ENCODE measurements around the gene ACADSB. TPM values are rescaled to one million over a fixed set of nuclear protein-coding genes. Genes with fewer than 3 reads are reported as not detected.

ACADSB gene
- polyA plus RNA-seq, 4 donors, result 21.3 to 33.2 (median 27.8) TPM

DNA sequence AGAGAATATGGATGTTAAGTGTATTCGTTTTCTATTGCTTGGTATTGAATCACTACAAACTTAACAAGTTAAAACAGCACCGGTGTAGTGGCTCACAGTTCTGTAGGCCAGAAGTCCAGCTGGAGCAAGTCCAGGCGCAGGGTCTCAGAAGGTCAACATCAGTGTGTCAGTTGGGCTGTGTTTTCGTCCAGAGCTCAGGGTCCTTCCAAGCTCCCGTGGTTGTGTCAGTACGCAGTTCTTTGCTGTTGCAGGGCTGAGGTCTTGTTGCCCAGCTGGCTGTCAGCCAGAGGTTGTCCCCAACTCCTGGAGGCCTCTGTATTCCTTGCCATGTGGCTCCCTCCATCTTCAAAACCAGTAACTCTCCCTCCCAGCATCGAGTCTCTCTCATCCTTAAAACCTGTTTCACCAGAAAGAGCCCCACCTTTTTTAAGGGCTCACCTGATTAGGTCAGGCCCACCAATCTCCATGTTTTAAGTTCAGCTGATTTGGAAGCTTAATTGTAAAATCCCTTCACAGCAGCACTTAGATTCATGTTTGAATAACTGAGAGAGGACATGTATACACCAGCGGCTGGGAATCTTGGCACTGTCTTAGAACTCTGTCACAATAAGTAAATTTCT is 26.8 kb downstream of the ACADSB start:
- DNase-seq (ENCODE audit: low read depth in 4 of 4, low spot score in 3 of 4), result no peak

DNA sequence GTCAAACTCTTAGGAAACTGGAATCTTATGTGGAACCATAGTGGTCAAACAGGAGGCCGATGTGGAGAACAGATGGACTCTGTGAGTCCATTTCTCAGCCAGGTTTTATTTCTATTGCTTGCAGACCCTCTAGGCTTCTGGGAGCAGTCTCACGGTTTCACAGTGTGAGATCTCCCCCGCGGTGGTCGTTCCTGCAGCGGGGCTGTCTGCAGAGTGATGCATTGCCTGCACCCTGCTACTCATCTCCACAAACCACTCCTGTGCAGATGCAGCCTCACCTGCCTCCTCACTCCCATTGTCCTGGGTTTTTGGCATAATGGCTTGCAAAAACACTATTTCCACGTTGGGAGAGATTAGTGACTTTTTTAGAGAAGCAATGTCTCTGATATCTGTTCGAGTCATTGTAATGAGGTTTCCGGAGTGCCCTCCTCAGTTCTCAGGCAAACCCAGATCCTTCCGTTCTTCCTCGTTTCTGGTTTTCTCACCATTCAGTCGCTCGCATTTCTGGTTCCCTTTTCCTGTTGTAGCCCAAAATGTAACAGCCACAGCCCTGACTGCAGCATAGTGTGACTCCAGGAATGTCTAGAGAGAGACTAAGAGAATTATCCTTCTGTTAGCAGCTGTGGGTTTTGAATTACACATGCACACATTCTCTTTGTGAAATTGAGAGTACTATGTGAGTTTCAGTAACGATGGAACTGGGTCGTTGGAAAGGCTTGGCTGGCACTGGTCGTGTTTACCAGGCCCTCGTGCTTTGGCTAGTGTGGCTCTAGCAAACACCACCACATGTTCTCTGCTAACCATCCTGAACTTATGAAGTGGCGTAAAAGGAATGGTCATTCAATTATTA is 30.2 kb downstream of the ACADSB start:
- no peak for DNase-seq (ENCODE audit: low read depth in 4 of 4, low spot score in 3 of 4)

DNA sequence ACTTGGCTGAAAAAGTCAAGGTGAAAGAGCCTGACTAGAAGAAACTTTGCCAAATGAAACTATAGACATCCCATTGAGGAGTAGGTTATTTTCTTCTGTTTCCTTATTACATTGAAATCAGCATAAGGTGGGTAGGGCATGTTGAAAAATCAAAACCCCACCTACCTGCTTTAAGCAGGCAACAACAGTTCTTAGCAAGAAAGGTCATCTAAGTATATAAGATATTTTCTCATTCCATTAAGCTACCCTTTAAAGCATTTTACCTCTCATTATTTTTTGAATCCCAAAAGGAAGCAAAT is 30.8 kb downstream of the ACADSB start:
- DNase-seq (ENCODE audit: low read depth in 4 of 4, low spot score in 3 of 4), result no peak

DNA sequence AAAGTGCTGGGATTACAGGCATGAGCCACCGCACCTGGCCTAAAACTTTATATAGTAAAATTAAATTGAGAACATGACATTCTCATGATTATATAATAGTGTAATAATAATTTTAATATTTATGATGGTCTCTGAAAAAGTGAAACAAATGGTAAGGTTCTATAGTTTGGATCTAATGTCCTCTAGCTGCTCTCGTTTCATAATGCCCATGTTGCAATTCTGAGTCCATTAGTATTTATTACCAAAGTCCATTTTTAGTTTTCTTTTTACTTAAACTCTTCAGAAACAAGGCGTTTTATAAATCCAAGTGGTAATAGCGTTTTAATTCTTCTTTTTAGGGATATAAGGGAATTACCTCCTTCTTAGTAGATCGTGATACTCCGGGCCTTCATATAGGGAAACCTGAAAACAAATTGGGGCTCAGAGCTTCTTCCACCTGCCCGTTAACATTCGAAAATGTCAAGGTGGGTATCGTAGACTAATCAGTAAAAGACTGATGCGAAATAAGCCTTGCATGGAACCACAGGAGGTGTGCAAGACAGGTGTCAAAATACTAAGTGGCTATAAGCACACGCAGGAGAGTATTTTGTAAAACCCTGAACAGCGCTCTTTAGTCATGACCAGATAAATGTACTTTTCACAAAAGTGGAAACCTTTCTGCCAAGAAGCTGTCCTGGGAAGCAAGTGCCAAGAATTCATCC is 34.1 kb downstream of the ACADSB start:
- no peak for DNase-seq (ENCODE audit: low read depth in 4 of 4, low spot score in 3 of 4)

DNA sequence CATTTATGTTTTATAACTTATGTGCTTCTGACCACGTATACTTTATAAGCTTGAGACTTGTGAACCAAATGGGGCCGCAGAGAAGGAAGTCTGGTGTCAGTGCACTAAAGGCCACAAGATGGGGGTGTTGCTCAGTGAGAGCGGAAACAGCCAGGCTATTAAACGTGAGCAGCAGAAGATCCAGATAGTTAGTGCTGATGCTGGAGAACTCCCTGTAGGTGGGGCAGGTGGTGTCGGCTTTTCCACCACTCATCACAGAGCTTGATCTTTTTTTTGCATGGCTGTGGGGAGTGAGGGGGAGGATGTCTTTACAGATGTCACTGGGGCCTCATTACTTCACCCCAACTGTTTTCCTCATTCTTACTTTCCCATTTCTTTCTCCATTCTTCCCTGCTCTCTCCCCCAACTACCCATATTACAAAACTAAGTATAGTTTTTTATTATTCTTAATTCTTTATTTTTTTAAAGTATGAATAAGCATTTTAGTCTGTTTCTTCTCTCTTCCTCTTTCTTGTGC is 34.7 kb downstream of the ACADSB start:
- DNase-seq (ENCODE audit: low read depth in 4 of 4, low spot score in 3 of 4), result peak; percentile 38 to 51 (median 44)

DNA sequence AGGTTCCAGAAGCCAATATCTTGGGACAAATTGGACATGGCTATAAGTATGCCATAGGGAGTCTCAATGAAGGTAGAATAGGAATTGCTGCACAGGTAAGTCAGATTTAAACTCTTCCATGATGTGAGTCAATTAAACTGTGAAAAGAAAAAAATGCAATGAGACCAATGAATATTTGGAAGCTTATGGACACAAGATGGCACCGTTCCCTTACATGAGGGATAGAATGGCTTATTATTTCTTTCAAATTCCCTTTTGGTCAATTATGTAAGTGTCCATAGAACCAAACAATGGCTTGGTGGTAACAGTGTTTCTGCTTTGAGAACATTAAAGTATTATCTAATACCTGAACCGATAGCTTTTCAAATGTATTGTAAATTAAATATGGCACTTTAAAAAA is 35.6 kb downstream of the ACADSB start:
- no peak for DNase-seq (ENCODE audit: low read depth in 4 of 4, low spot score in 3 of 4)

DNA sequence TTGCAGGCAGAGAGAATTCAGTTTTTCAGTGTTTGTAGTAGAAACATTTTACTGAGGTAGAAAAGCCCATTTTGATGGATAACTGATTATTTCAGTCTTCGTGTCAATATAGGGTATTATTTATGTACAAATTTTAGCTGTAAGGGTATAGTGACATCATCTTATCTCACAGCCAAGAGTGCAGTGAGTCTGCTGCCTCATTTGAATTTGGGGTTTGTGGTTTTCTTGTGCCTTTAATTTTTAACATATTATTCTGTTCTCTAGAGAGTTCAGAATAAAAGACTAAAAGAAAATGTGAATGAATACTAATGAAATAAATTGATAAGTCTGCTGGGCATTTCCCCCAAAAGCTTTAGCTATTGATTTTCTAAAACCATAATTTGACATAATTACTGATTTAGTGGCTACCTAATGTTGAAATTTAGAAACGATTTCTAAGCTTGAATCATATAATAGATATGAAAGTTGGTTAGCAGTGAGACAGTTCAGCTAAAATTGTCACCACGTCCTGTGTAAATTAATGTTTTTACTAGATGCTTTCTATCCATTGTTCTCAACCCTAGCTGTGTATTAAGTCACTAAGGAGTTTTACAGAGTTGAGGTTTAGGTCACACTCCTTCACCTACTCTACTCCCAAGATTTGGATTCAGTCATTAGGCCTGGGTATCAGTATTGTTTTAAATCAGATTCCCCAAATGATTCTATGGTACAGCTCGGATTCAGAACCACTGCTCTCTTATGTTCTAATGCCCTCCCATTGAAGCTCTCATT is 37.3 kb downstream of the ACADSB start:
- no peak for DNase-seq (ENCODE audit: low read depth in 4 of 4, low spot score in 3 of 4)

DNA sequence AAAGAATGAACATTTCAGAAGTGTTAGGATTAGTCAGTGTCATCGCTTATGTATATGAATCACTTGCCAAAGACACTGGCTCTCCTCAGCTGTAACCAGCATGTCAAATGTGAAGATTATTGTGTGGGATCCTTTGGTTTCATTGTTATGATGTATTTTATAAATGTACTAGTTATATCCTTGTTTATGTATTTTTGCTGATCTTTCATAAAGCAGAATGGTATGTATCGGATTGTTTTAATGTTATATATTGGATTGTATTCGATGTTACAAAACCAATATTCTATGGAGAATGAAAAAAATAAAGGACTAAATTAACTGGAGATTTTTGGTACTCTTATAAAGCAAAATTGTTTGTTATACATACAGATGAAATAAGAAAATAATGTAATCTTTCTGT is 49.2 kb downstream of the ACADSB start:
- DNase-seq (ENCODE audit: low read depth in 4 of 4, low spot score in 3 of 4), result no peak

DNA sequence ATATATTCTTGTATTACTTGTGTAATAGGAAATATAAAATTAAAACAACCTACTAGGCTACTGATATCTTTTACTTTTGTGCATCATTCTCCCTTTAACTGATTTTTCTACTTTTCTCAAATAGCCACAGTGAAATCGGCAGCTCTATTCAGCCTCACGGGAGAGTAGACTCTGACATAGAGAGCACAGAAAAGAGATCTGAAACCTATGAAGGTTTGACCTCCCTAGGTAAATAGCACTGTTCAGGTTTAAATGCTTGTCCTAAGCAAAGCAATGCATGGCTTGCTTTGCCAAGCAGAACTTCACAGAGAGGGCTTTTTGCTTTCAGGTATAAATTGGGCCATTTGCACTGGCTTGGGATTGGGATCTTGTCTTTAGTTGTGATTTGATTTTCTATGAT is 53.1 kb downstream of the ACADSB start:
- no peak for DNase-seq (ENCODE audit: low read depth in 4 of 4, low spot score in 3 of 4)

DNA sequence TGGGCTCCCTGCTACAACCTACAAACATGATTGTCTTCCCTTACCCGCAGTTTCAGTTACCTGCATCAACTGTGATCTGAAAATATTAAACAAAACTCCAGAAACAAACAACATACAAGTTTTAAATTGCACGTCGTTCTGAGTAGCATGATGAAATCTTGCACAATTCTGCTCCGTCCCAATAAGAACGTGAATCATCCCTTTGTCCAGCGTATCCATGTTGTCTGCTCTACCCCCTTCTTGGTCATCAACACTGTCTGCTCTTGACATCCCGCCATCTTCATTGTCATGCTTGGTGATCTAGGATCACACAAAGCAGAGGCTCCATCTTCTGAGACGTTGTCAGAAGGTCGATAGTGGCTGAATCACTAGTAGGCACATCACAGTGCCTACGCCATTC is 53.9 kb downstream of the ACADSB start:
- DNase-seq (ENCODE audit: low read depth in 4 of 4, low spot score in 3 of 4), result no peak

DNA sequence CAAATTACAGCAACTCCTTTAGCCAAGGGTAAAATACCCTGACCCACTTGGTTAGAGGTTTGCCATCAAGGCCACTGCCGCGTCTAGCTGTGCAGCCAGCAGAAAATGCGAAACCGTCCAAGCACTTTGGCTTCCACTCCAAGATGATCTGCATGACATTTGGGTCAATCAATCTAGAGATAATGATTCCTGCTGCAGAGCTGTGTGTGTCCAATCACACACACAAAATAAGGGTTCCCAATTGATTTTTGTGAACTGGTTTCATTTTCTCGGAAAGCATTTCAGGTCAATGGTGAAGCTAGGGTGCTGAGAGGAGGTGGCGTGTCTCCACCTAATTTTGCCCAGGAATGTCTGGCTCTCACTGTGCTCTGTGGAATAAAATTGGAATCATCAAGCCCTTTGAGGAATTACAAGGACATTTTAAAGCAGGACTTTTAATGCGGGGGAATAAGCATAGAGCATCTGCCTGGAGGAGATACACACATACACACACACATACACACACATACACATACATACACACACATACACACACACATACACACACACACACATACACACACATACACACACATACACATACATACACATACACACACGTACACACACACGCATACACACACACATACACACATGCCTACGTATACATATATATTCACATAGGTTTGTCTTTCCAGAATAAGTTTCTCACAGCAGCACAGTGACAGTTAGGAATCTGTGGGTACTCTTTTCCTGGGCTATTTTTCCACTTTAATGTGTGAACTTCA is 59.5 kb downstream of the ACADSB start:
- DNase-seq (ENCODE audit: low read depth in 4 of 4, low spot score in 3 of 4), result no peak

DNA sequence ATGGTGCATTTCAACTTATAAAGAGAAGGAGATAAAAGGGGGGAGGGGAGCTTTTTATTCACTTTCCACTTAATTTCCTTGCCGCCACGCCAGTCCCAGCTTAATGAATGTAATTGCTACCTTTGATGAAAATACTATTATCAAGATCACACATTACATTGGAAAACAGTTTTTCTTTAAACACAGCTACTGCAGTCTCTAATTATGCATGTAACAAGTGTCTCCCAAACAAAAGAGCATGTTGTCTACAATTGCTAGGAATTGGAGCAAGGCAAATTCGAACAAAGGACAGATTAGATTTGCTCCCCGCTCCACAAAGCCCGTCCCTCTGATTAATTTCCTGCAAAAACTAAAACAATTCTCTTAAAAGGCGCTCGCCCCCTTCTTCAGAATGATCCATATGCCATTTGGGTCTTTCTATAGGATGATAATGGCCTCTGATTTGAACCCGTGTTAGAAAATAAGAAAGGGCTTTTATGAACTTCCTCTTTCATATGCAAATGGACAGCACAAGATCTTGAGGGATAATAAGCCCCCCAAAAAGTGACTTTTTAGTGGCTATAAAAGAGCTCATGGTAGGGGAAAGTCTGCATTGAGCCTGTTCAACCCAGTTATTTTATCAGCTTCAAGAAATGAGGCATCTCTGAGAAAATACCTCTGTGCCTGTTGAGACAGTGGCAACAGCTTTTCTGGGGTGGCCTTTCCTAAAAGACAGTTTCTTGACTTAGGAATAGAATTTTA is 60.6 kb downstream of the ACADSB start:
- no peak for DNase-seq (ENCODE audit: low read depth in 4 of 4, low spot score in 3 of 4)

DNA sequence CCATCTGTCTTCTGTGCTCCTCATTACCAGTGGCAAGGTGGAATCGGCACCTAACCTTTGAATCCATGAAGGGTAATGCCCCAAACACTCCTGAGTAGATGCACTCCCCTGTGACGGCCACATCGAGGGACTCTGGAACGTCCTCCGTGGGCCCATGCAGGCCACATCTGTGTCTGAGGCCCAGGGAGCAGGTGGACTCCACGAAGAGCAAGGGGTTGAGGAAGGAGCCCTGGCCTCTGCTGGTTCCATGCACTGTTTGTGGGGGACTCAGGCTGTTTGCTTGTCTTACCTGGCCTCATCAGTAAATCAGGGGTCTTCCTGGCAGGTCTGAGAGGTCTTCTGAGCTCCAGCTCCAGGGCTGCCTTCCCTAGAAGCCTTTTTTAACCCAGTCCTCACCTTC is 64.4 kb downstream of the ACADSB start:
- no peak for DNase-seq (ENCODE audit: low read depth in 4 of 4, low spot score in 3 of 4)

DNA sequence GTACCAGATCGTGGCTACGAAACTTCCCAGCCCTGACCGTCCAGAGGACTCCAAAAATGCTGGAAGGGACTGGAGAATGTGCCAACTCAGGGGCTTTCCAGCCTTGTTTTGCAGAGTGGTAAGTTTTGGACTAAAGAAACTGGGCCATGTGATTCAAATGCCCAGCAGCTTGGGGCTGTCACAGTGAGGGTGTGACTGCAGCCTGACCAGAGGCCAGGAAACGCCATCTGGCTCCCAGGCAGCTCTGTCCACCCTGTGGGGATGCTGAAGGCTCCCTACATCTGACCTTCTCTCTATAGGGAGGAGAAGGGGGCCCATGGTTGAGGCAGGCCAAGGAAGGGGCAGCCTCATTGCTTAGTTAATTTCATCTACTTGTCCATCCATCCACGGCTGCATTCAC is 65.4 kb downstream of the ACADSB start:
- no peak for DNase-seq (ENCODE audit: low read depth in 4 of 4, low spot score in 3 of 4)

DNA sequence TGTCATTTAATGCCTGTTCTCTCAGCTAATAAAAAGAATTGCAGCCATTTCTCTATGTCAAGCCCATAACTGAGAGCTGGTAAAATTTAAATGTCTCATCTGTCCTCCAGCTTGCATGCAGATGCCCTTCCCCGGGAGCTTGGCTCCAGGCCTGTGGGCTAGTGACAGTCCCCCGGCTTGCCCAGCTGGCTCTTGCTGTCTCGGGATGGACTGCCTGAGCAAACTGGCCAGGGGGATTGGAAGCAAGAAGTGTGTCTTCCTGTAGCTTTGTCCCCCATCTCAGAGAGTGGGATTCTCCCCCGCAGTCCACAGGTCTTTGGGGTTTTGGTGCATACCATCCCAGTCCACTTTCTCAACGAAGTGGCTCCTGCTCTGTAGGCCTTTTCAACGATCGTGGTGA is 73.1 kb downstream of the ACADSB start:
- DNase-seq (ENCODE audit: low read depth in 4 of 4, low spot score in 3 of 4), result no peak

DNA sequence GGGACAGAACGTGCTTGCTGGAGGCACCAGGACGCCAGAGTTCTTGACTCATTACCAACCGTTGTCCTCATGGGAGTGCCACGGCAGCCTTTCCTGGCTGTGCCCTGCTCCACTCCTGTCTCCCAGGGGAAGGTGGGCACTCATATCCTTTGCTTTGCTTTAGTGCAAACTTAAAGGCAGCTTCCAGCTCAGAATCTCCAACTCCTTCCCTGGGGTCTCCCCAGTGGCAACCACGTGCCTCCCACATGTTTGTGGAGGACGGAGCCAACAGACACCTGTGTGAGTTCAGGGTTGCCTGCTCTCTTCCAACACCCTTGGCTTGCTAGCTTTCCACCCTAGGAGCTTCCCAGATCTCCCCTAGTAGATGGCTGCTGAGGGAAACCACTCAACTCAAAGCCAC is 75.0 kb downstream of the ACADSB start:
- DNase-seq (ENCODE audit: low read depth in 4 of 4, low spot score in 3 of 4), result no peak

DNA sequence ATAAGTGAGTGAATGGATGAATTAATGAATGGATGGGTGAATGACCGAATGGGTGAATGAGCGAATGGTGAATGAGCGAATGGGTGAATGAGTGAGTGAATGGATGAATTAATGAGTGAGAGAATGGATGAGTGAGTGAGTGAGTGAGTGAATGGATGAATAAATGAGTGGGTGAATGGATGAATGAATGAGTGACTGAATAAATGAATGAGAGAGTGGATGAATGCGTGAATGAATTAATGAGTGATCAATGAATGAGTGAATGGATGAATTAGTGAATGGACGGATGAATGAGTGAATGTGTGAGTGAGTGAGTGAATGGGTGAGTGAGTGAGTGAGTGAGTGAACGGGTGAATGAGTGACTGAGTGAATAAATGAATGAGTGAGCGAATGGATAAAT is 77.5 kb downstream of the ACADSB start:
- no peak for DNase-seq (ENCODE audit: low read depth in 4 of 4, low spot score in 3 of 4)

DNA sequence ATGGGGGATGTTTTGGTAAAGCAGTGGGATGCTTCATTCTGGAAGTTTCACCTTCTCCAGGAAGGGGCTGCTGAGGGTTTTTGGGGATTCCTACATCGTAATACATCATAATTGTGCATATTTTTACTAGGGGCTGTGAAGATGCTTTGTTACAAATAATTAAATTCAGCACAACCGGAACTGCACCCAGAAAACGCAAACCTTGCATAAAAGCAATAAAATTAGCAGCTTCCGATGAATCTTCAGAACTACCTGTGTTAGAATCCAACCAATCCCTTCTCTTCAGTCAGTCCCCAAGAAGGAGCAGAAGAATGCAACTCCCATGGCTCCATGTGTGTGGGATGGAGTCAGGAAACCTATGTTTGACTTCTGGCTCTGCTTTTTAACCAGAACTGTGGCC is 78.5 kb downstream of the ACADSB start:
- DNase-seq (ENCODE audit: low read depth in 4 of 4, low spot score in 3 of 4), result no peak

DNA sequence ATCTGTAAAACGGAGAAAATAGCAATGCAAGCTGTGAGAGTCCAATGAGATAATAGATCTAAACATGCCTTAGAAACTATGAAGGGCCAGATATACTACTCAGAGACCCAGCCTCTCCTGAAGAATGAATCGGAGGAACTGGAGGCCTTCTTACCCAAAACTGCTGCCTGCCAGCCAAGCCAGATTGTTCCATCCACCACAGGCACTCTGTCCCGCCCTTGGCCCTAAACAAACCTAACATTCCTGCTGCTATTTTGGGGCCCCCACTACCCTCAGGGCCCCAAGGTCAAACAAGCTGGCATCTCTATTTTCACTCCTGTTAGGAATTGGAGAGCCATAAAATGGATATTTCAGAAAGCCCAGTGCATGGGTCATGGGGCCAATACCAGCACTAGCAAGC is 79.0 kb downstream of the ACADSB start:
- no peak for DNase-seq (ENCODE audit: low read depth in 4 of 4, low spot score in 3 of 4)

All from right renal pelvis (tissue), 4 donors.